Suprapubic skin (tissue), 4 donors: ENCODE results near the gene BAG5. TPM values are rescaled to one million over a fixed set of nuclear protein-coding genes. Genes with fewer than 3 reads are reported as not detected.

Experiments used
- DNase-seq, 2 donors: peaks; one replicate each; pipeline ENCODE4 v3.0.0-alpha.2; 2019; ENCODE audit warnings: low spot score in 2 of 2
- H3K27ac ChIP-seq: fragments of 200-600 bp; sonication (generic); one replicate; pipeline ENCODE4 v1.5.1; 2019
- H3K27me3 ChIP-seq: fragments of 200-600 bp; sonication (generic); one replicate; pipeline ENCODE4 v1.5.1; 2019
- H3K36me3 ChIP-seq: fragments of 200-600 bp; sonication (generic); one replicate; pipeline ENCODE4 v1.5.1; 2019
- H3K4me1 ChIP-seq: fragments of 200-600 bp; sonication (generic); one replicate; pipeline ENCODE4 v1.5.1; 2019
- H3K4me3 ChIP-seq: fragments of 200-600 bp; sonication (generic); one replicate; pipeline ENCODE4 v1.5.1; 2019; ENCODE audit warnings: mild to moderate bottlenecking
- H3K9me3 ChIP-seq: fragments of 200-600 bp; sonication (generic); one replicate; pipeline ENCODE4 v1.5.1; 2019
- CTCF ChIP-seq, 2 donors: fragments of 200-600 bp in 1 of 2; fragments of 450-650 bp in 1 of 2; sonication (generic) in 1 of 2; IDR thresholded peaks; one replicate each; pipeline ENCODE4 v1.5.1; 2016 to 2019; ENCODE audit warnings: antibody characterized with exemption in 2 of 2, mild to moderate bottlenecking in 1 of 2, moderate library complexity in 1 of 2
- EP300 ChIP-seq: sonication (generic); formaldehyde crosslinking; IDR thresholded peaks from one replicate; pipeline ENCODE4 v1.6.1; 2017; ENCODE audit warnings: antibody characterized with exemption
- POLR2A ChIP-seq, 2 donors: fragments of 450-650 bp; IDR thresholded peaks; one replicate each; pipeline ENCODE4 v1.6.1; 2017; ENCODE audit warnings: antibody characterized with exemption in 2 of 2, mild to moderate bottlenecking in 2 of 2, moderate library complexity in 2 of 2
- POLR2AphosphoS5 ChIP-seq, 3 donors: sonication (generic); formaldehyde crosslinking; IDR thresholded peaks; one replicate each; pipeline ENCODE4 v1.6.1; 2017; ENCODE audit warnings: antibody characterized with exemption in 3 of 3
- WGBS: methylation state at CpG from one replicate; pipeline ENCODE4 v1.1.5; 2018; 5-methylcytosine and 5-hydroxymethylcytosine counted together
- total RNA-seq, 4 donors: library from RNA; depleted of rRNA; stranded (reverse); fragments of >200 nt; gene quantifications; one replicate each; pipeline ENCODE4 v1.1.0, GENCODE V29; 2016

The BAG5 gene
- total RNA-seq, 4 donors from 2014 or later, result 30.2 to 55.1 (median 39.9) TPM

GRCh38 chr14:103547941-103548462 is 14.5 kb downstream of the BAG5 start:
- DNase-seq, result peak in 1 of 2 donors; percentile 74
- WGBS, result 82% methylated on average over 18 of the region's 18 CpGs
- H3K4me1 ChIP-seq, result peaks cover 85% of the 10 kb centered on the region
- no peaks in the 10 kb centered on the region for H3K36me3 ChIP-seq
- no peaks in the 10 kb centered on the region for H3K9me3 ChIP-seq
- H3K27me3 ChIP-seq, result no peaks in the 10 kb centered on the region
- no peak overlapping the region for H3K4me3 ChIP-seq
- H3K27ac ChIP-seq, result no peak overlapping the region
- no peak for TF ChIP-seq POLR2AphosphoS5 (IDR thresholded peaks at IDR 0.05)
- TF ChIP-seq EP300, result no peak
- no peak for TF ChIP-seq CTCF (IDR thresholded peaks at IDR 0.05)
- TF ChIP-seq POLR2A (IDR thresholded peaks at IDR 0.05), result no peak

- Histone ChIP-seq H3K9me3 (no peaks in the 10 kb centered on the region), H3K4me1 (peaks cover 85% of the 10 kb centered on the region), H3K4me3 (no peak overlapping the region), H3K36me3 (no peaks in the 10 kb centered on the region), H3K27ac (no peak overlapping the region), H3K27me3 (no peaks in the 10 kb centered on the region)
- WGBS, result 79% methylated on average over 9 of the region's 11 CpGs
- TF ChIP-seq CTCF (IDR thresholded peaks at IDR 0.05) (no peak), POLR2AphosphoS5 (IDR thresholded peaks at IDR 0.05) (no peak), POLR2A (IDR thresholded peaks at IDR 0.05) (no peak), EP300 (no peak)
- peak in 1 of 2 donors; percentile 64 for DNase-seq
These were observed 15.0 kb downstream of the BAG5 start for GRCh38 chr14:103547455-103547940.

- no peaks in the 10 kb centered on the region for H3K36me3 ChIP-seq
- 50% methylated on average over 3 of the region's 21 CpGs for WGBS
- no peaks in the 10 kb centered on the region for H3K9me3 ChIP-seq
- peaks cover 85% of the 10 kb centered on the region for H3K4me1 ChIP-seq
- TF ChIP-seq CTCF (IDR thresholded peaks at IDR 0.05), result peak; percentile 79 to 83
- TF ChIP-seq POLR2AphosphoS5 (IDR thresholded peaks at IDR 0.05), result no peak
- no peak overlapping the region for H3K4me3 ChIP-seq
- DNase-seq, result peak; percentile 82 to 90
- no peaks in the 10 kb centered on the region for H3K27me3 ChIP-seq
- no peak overlapping the region for H3K27ac ChIP-seq
These were observed 15.6 kb downstream of the BAG5 start for GRCh38 chr14:103546652-103547454.

- Histone ChIP-seq H3K27me3 (no peaks in the 10 kb centered on the region), H3K4me1 (peaks cover 85% of the 10 kb centered on the region), H3K27ac (no peak overlapping the region), H3K9me3 (no peaks in the 10 kb centered on the region), H3K4me3 (no peak overlapping the region), H3K36me3 (no peaks in the 10 kb centered on the region)
- peak; percentile 69 to 76 for DNase-seq
- 72% methylated on average over 16 of the region's 27 CpGs for WGBS
- TF ChIP-seq POLR2AphosphoS5 (IDR thresholded peaks at IDR 0.05), result no peak
- no peak for TF ChIP-seq POLR2A (IDR thresholded peaks at IDR 0.05)
- no peak for TF ChIP-seq CTCF (IDR thresholded peaks at IDR 0.05)
- TF ChIP-seq EP300, result no peak
These were observed 16.4 kb downstream of the BAG5 start for GRCh38 chr14:103545915-103546651.
